HepG2 (cell line): ENCODE data around the gene ZNF829. TPM values are rescaled to one million over a fixed set of nuclear protein-coding genes. Genes with fewer than 3 reads are reported as not detected.

Experiments
- ADNP ChIP-seq: sonication (generic); formaldehyde crosslinking; IDR thresholded peaks from 2 replicates; pipeline ENCODE4 v1.4.0; 2020; ENCODE audit warnings: missing genetic modification reagents
- GABPA ChIP-seq, 2 experiments: IDR thresholded peaks; 2 replicates each; pipeline ENCODE4 v1.6.1; 2011 to 2016; ENCODE audit warnings: low read depth in 2 of 2, low read length in 1 of 2, missing biosample characterization in 1 of 2, missing genetic modification characterization in 1 of 2
- HNRNPLL ChIP-seq: fragments of 200-400 bp; formaldehyde crosslinking; IDR thresholded peaks from 2 replicates; pipeline ENCODE4 v1.6.1; 2017; ENCODE audit warnings: mild to moderate bottlenecking, low read depth, low read length; ENCODE audit not compliant: poor library complexity, severe bottlenecking
- HOXD1 ChIP-seq: sonication (generic); formaldehyde crosslinking; IDR thresholded peaks from 2 replicates; pipeline ENCODE4 v1.5.0; 2020; ENCODE audit warnings: missing genetic modification reagents
- MLLT10 ChIP-seq: sonication (generic); formaldehyde crosslinking; IDR thresholded peaks from 2 replicates; pipeline ENCODE4 v1.4.0; 2020; ENCODE audit warnings: missing genetic modification reagents
- POLR2G ChIP-seq: fragments of 200-400 bp; formaldehyde crosslinking; IDR thresholded peaks from 2 replicates; pipeline ENCODE4 v1.6.1; 2018; ENCODE audit warnings: mild to moderate bottlenecking, low read depth, low read length, moderate library complexity
- SAP130 ChIP-seq: IDR thresholded peaks from 2 replicates; pipeline ENCODE4 v1.6.1; 2016; ENCODE audit warnings: low read depth
- SNAPC2 ChIP-seq: sonication (generic); formaldehyde crosslinking; IDR thresholded peaks from 2 replicates; pipeline ENCODE4 v1.8.1; 2022; ENCODE audit warnings: mild to moderate bottlenecking, missing genetic modification reagents
- SRY ChIP-seq: sonication (generic); formaldehyde crosslinking; IDR thresholded peaks from 2 replicates; pipeline ENCODE4 v1.8.0; 2022; ENCODE audit warnings: mild to moderate bottlenecking, missing genetic modification reagents
- U2AF2 ChIP-seq: fragments of 200-400 bp; formaldehyde crosslinking; IDR thresholded peaks from 2 replicates; pipeline ENCODE4 v1.6.1; 2017; ENCODE audit warnings: low read depth, mild to moderate bottlenecking, low read length
- ZNF335 ChIP-seq: sonication (generic); formaldehyde crosslinking; IDR thresholded peaks from 2 replicates; pipeline ENCODE4 v1.4.0; 2020; ENCODE audit warnings: missing genetic modification reagents
- ZNF598 ChIP-seq: sonication (generic); formaldehyde crosslinking; IDR thresholded peaks from 2 replicates; pipeline ENCODE4 v1.5.1; 2020; ENCODE audit warnings: mild to moderate bottlenecking, missing genetic modification reagents, borderline replicate concordance
- ZNF75D ChIP-seq: sonication (generic); formaldehyde crosslinking; IDR thresholded peaks from 2 replicates; pipeline ENCODE4 v1.8.1; 2023; ENCODE audit warnings: missing genetic modification reagents, mild to moderate bottlenecking, borderline replicate concordance
- ZSCAN30 ChIP-seq: sonication (generic); formaldehyde crosslinking; IDR thresholded peaks from 2 replicates; pipeline ENCODE4 v1.5.0; 2020; ENCODE audit warnings: mild to moderate bottlenecking, missing genetic modification reagents
- polyA plus RNA-seq, 8 experiments: library from polyadenylated mRNA; depleted of rRNA in 3 of 8; stranded (reverse) in 7 of 8; unstranded in 1 of 8; fragments of >200 nt; fragmentation: Illumina TruSeq in 4 of 8; extraction: Trizol in 4 of 8; gene quantifications; 2 replicates each; pipeline versions ENCODE4 v1.2.1 to v1.2.3, GENCODE V29; 2011 to 2016; ENCODE audit warnings: low read depth in 4 of 8, missing spikeins in 1 of 8, mixed read lengths in 1 of 8; ENCODE audit not compliant: insufficient read depth in 1 of 8
- total RNA-seq, 5 experiments: library from RNA; depleted of rRNA; stranded (reverse); fragments of >200 nt; fragmentation: Illumina TruSeq; extraction: Trizol; gene quantifications; 2 replicates each; pipeline ENCODE4 v1.2.3, GENCODE V29; 2016; ENCODE audit warnings: low read depth in 1 of 5
- TF ChIP-seq, protein P1 (sequence below): sonication (generic); formaldehyde crosslinking; IDR thresholded peaks from 2 replicates; pipeline ENCODE4 v1.8.0; 2022; ENCODE audit warnings: mild to moderate bottlenecking, missing genetic modification reagents; ENCODE audit not compliant: insufficient replicate concordance
- TF ChIP-seq, protein P2 (sequence below): sonication (generic); formaldehyde crosslinking; IDR thresholded peaks from 2 replicates; pipeline ENCODE4 v1.5.0; 2020; ENCODE audit warnings: missing genetic modification reagents, mild to moderate bottlenecking, borderline replicate concordance
- TF ChIP-seq, protein P3 (sequence below): sonication (generic); formaldehyde crosslinking; IDR thresholded peaks from 2 replicates; pipeline ENCODE4 v1.4.0; 2020; ENCODE audit warnings: missing genetic modification reagents
- TF ChIP-seq, protein P4 (sequence below): sonication (generic); formaldehyde crosslinking; IDR thresholded peaks from 2 replicates; pipeline ENCODE4 v1.4.0; 2020; ENCODE audit warnings: missing genetic modification reagents

Gene ZNF829
- total and polyA plus RNA-seq, 2 of the 13 experiments (the other 11 are each of a cell fraction or from before 2014, with no cell fraction given) = 0.15 to 0.86 TPM

GRCh38 chr19:36915992-36916830, at the start of gene ZNF829, which contains the start of gene ZNF568 (continued):
- TF ChIP-seq HNRNPLL (no peak), ZNF75D (CRISPR knock-in tag) (no peak), ZSCAN30 (CRISPR knock-in tag) (no peak), SAP130 (CRISPR knock-in tag) (peak; percentile 62), GABPA (IDR thresholded peaks at IDR 0.05; ENCODE audit: low read depth, low read length) (peak; percentile 81), GABPA (CRISPR knock-in tag; IDR thresholded peaks at IDR 0.05; ENCODE audit: low read depth) (peak; percentile 92), POLR2G (no peak), ZNF335 (CRISPR knock-in tag) (no peak), ADNP (no peak), SRY (CRISPR knock-in tag) (no peak), MLLT10 (no peak), ZNF598 (CRISPR knock-in tag) (no peak), SNAPC2 (no peak), HOXD1 (CRISPR knock-in tag) (no peak), U2AF2 (no peak)
- TF ChIP-seq, protein P1, sequence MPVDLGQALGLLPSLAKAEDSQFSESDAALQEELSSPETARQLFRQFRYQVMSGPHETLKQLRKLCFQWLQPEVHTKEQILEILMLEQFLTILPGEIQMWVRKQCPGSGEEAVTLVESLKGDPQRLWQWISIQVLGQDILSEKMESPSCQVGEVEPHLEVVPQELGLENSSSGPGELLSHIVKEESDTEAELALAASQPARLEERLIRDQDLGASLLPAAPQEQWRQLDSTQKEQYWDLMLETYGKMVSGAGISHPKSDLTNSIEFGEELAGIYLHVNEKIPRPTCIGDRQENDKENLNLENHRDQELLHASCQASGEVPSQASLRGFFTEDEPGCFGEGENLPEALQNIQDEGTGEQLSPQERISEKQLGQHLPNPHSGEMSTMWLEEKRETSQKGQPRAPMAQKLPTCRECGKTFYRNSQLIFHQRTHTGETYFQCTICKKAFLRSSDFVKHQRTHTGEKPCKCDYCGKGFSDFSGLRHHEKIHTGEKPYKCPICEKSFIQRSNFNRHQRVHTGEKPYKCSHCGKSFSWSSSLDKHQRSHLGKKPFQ (CRISPR knock-in tag) = no peak
- TF ChIP-seq, protein P2, sequence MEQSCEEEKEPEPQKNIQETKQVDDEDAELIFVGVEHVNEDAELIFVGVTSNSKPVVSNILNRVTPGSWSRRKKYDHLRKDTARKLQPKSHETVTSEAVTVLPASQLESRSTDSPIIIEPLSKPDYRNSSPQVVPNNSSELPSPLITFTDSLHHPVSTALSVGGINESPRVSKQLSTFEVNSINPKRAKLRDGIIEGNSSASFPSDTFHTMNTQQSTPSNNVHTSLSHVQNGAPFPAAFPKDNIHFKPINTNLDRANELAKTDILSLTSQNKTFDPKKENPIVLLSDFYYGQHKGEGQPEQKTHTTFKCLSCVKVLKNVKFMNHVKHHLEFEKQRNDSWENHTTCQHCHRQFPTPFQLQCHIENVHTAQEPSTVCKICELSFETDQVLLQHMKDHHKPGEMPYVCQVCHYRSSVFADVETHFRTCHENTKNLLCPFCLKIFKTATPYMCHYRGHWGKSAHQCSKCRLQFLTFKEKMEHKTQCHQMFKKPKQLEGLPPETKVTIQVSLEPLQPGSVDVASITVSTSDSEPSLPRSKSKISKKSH = no peak
- TF ChIP-seq, protein P3, sequence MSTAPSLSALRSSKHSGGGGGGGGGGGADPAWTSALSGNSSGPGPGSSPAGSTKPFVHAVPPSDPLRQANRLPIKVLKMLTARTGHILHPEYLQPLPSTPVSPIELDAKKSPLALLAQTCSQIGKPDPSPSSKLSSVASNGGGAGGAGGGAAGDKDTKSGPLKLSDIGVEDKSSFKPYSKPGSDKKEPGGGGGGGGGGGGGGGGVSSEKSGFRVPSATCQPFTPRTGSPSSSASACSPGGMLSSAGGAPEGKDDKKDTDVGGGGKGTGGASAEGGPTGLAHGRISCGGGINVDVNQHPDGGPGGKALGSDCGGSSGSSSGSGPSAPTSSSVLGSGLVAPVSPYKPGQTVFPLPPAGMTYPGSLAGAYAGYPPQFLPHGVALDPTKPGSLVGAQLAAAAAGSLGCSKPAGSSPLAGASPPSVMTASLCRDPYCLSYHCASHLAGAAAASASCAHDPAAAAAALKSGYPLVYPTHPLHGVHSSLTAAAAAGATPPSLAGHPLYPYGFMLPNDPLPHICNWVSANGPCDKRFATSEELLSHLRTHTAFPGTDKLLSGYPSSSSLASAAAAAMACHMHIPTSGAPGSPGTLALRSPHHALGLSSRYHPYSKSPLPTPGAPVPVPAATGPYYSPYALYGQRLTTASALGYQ (CRISPR knock-in tag) = no peak
- TF ChIP-seq, protein P4, sequence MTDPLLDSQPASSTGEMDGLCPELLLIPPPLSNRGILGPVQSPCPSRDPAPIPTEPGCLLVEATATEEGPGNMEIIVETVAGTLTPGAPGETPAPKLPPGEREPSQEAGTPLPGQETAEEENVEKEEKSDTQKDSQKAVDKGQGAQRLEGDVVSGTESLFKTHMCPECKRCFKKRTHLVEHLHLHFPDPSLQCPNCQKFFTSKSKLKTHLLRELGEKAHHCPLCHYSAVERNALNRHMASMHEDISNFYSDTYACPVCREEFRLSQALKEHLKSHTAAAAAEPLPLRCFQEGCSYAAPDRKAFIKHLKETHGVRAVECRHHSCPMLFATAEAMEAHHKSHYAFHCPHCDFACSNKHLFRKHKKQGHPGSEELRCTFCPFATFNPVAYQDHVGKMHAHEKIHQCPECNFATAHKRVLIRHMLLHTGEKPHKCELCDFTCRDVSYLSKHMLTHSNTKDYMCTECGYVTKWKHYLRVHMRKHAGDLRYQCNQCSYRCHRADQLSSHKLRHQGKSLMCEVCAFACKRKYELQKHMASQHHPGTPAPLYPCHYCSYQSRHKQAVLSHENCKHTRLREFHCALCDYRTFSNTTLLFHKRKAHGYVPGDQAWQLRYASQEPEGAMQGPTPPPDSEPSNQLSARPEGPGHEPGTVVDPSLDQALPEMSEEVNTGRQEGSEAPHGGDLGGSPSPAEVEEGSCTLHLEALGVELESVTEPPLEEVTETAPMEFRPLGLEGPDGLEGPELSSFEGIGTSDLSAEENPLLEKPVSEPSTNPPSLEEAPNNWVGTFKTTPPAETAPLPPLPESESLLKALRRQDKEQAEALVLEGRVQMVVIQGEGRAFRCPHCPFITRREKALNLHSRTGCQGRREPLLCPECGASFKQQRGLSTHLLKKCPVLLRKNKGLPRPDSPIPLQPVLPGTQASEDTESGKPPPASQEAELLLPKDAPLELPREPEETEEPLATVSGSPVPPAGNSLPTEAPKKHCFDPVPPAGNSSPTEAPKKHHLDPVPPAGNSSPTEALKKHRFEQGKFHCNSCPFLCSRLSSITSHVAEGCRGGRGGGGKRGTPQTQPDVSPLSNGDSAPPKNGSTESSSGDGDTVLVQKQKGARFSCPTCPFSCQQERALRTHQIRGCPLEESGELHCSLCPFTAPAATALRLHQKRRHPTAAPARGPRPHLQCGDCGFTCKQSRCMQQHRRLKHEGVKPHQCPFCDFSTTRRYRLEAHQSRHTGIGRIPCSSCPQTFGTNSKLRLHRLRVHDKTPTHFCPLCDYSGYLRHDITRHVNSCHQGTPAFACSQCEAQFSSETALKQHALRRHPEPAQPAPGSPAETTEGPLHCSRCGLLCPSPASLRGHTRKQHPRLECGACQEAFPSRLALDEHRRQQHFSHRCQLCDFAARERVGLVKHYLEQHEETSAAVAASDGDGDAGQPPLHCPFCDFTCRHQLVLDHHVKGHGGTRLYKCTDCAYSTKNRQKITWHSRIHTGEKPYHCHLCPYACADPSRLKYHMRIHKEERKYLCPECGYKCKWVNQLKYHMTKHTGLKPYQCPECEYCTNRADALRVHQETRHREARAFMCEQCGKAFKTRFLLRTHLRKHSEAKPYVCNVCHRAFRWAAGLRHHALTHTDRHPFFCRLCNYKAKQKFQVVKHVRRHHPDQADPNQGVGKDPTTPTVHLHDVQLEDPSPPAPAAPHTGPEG = 0 out of 2 replicates have a peak, but pooled peaks have one; percentile 45
